K562 (cell line): Measurements from ENCODE around the gene DPH6. TPM values are rescaled to one million over a fixed set of nuclear protein-coding genes. Genes with fewer than 3 reads are reported as not detected.

ENCODE experiments used
- ATAC-seq: fragments of 200-7000 bp; cut with Tn5 transposase; 3 replicates; pipeline ENCODE4 v1.9.1; 2020; ENCODE audit warnings: moderate library complexity
- BruUV-seq: library from RNA; stranded (reverse); fragments of 400-500 nt; replicated peaks from 2 replicates; lab custom pipeline; 2021; lab: Mats Ljungman, UMichigan
- CTCF ChIA-PET: fragments of 300-600 bp; formaldehyde crosslinking; extraction: SDS; loops from one replicate; lab custom pipeline; 2021; ENCODE audit warnings: low intra/inter-chr PET ratio; lab: Yijun Ruan, JAX
- POLR2A ChIA-PET: fragments of 300-600, 350-650 bp; sonication (Branson Sonifier 250); formaldehyde crosslinking; extraction: SDS; loops from one replicate; lab custom pipeline; 2021; ENCODE audit warnings: antibody characterized with exemption, inconsistent platforms; lab: Yijun Ruan, JAX
- DNase-seq, 4 experiments: peaks; one replicate each; pipeline versions ENCODE4 v3.0.0 to v3.0.0-alpha.2; 2011 to 2018; ENCODE audit warnings: low spot score in 3 of 4, mixed read lengths in 3 of 4; ENCODE audit errors: extremely low read depth in 1 of 4
- FAIRE-seq: peaks from 2 replicates; lab custom pipeline; 2011; peaks lifted over from hg19 to GRCh38; lab: Jason Lieb, UNC
- H2AFZ ChIP-seq: 2 replicates; pipeline ENCODE4 v1.6.0; 2011; ENCODE audit warnings: low read depth, low read length, control low read depth, inconsistent platforms
- H3K27ac ChIP-seq: fragments of 200-600 bp; 3 replicates; pipeline ENCODE4 v1.8.0; 2011; ENCODE audit warnings: low read depth, mild to moderate bottlenecking, control low read depth, inconsistent platforms, low read length, moderate library complexity, mixed read lengths; ENCODE audit errors: extremely low read depth
- H3K27me3 ChIP-seq, 2 experiments: fragments of 300-600 bp in 1 of 2; 2 replicates in 1 of 2; 3 replicates in 1 of 2; pipeline versions ENCODE4 v1.6.0 to v1.8.0; 2011; ENCODE audit warnings: inconsistent platforms in 2 of 2, low read length in 2 of 2, mild to moderate bottlenecking in 1 of 2, mixed read lengths in 1 of 2, moderate library complexity in 1 of 2; ENCODE audit not compliant: control insufficient read depth in 2 of 2, insufficient read depth in 2 of 2
- H3K36me3 ChIP-seq: fragments of 300-600 bp; 3 replicates; pipeline ENCODE4 v1.8.0; 2011; ENCODE audit warnings: mild to moderate bottlenecking, low read length, inconsistent platforms; ENCODE audit not compliant: control insufficient read depth, insufficient read depth
- H3K4me1 ChIP-seq, 2 experiments: fragments of 200-600 bp in 1 of 2; replicated peaks in 1 of 2; 2 replicates in 1 of 2; 3 replicates in 1 of 2; pipeline versions ENCODE4 v1.5.1 to v1.8.0; 2011; ENCODE audit warnings: inconsistent platforms in 2 of 2, low read length in 2 of 2, mild to moderate bottlenecking in 1 of 2, mixed read lengths in 1 of 2, moderate library complexity in 1 of 2; ENCODE audit not compliant: control insufficient read depth in 2 of 2, insufficient read depth in 2 of 2
- H3K4me2 ChIP-seq: 2 replicates; pipeline ENCODE4 v1.6.1; 2011; ENCODE audit warnings: low read length, control low read depth, inconsistent platforms, mixed read lengths; ENCODE audit not compliant: insufficient read depth
- H3K4me3 ChIP-seq: fragments of 200-600 bp; sonication (generic), shearing (Covaris generic); 2 replicates; pipeline ENCODE4 v1.5.1; 2016; ENCODE audit warnings: control low read depth, inconsistent platforms
- H3K79me2 ChIP-seq: fragments of 200-600 bp; 3 replicates; pipeline ENCODE4 v1.8.0; 2011; ENCODE audit warnings: low read length, inconsistent platforms; ENCODE audit not compliant: control insufficient read depth, insufficient read depth
- H3K9ac ChIP-seq, 2 experiments: 2 replicates each; pipeline versions ENCODE4 v1.6.0 to v1.6.1; 2011; ENCODE audit warnings: low read depth in 2 of 2, low read length in 2 of 2, control low read depth in 1 of 2, inconsistent platforms in 1 of 2, mild to moderate bottlenecking in 1 of 2, mixed read lengths in 1 of 2; ENCODE audit not compliant: insufficient read depth in 1 of 2
- H3K9me1 ChIP-seq: one replicate; pipeline ENCODE4 v1.6.0; 2011; ENCODE audit warnings: inconsistent platforms, mild to moderate bottlenecking, low read length, moderate library complexity; ENCODE audit not compliant: control insufficient read depth, insufficient read depth
- H3K9me3 ChIP-seq: replicated peaks from 2 replicates; pipeline ENCODE4 v1.5.1; 2011; ENCODE audit warnings: low read depth, low read length, inconsistent platforms; ENCODE audit not compliant: control insufficient read depth, insufficient read depth
- H4K20me1 ChIP-seq: replicated peaks from 2 replicates; pipeline ENCODE4 v1.6.1; 2011; ENCODE audit warnings: low read length, inconsistent platforms, mixed read lengths; ENCODE audit not compliant: control insufficient read depth, insufficient read depth
- CBX1 ChIP-seq: sonication (generic); IDR thresholded peaks from 2 replicates; pipeline ENCODE4 v1.6.1; 2016; ENCODE audit warnings: antibody characterized with exemption, low read depth, mild to moderate bottlenecking
- KAT7 ChIP-seq: sonication (generic); formaldehyde crosslinking; IDR thresholded peaks from 2 replicates; pipeline ENCODE4 v1.8.0; 2022; ENCODE audit warnings: missing genetic modification reagents, mild to moderate bottlenecking, borderline replicate concordance
- MYNN ChIP-seq, 2 experiments: sonication (generic); formaldehyde crosslinking in 1 of 2; IDR thresholded peaks; 2 replicates each; pipeline versions ENCODE4 v1.5.0 to v1.6.1; 2016 to 2020; ENCODE audit warnings: antibody characterized with exemption in 1 of 2, missing genetic modification reagents in 1 of 2
- POLR2H ChIP-seq: IDR thresholded peaks from 2 replicates; pipeline ENCODE4 v1.6.1; 2016; ENCODE audit warnings: missing genetic modification characterization, low read depth, mild to moderate bottlenecking, control low read depth, missing compliant biosample characterization, moderate library complexity
- TEAD1 ChIP-seq, 2 experiments: fragments of 450-650 bp in 1 of 2; sonication (generic) in 1 of 2; formaldehyde crosslinking; IDR thresholded peaks; 2 replicates each; pipeline versions ENCODE4 v1.4.0 to v1.8.0; 2020 to 2022; ENCODE audit warnings: mild to moderate bottlenecking in 2 of 2, missing genetic modification reagents in 1 of 2
- ZNF41 ChIP-seq: fragments of 250-450 bp; sonication (Bioruptor Pico); conservative IDR thresholded peaks from 2 replicates; pipeline ENCODE4 v1.4.0; 2020; ENCODE audit warnings: mild to moderate bottlenecking
- ZNF57 ChIP-seq: fragments of 450-650 bp; formaldehyde crosslinking; IDR thresholded peaks from 2 replicates; pipeline ENCODE4 v1.4.0; 2020; ENCODE audit warnings: mild to moderate bottlenecking, moderate library complexity
- WGBS: fragments of 100-300 bp; shearing (Covaris generic); methylation state at CpG from one replicate; pipeline ENCODE4 v1.1.6; 2016; ENCODE audit warnings: low coverage, mixed read lengths; ENCODE audit not compliant: insufficient coverage; ENCODE audit errors: missing lambda C conversion rate; 5-methylcytosine and 5-hydroxymethylcytosine counted together
- in situ Hi-C: fragments of 300-500 bp; cut with MboI; formaldehyde crosslinking; loops from 4 replicates; pipeline ENCODE4 v1.15.0; 2018; ENCODE audit warnings: inconsistent platforms, mixed read lengths
- intact Hi-C: fragments of 100-400 bp; cut with micrococcal nuclease; formaldehyde crosslinking; loops from 2 replicates; pipeline ENCODE4 v1.14.2; 2022
- polyA plus RNA-seq, 8 experiments: library from polyadenylated mRNA; depleted of rRNA in 4 of 8; stranded (reverse) in 5 of 8; unstranded in 3 of 8; fragments of >200 nt; fragmentation: Nextera tagmentation in 2 of 8; fragmentation: Illumina TruSeq in 1 of 8; extraction: Ambion mirVana in 2 of 8; extraction: Trizol in 1 of 8; gene quantifications; 2 replicates each; pipeline versions ENCODE4 v1.2.1 to v1.2.3, GENCODE V29; 2011 to 2014; ENCODE audit warnings: inconsistent platforms in 1 of 8, missing spikeins in 1 of 8
- total RNA-seq, 7 experiments: library from RNA; depleted of rRNA in 6 of 7; stranded (reverse); fragments of >200 nt in 6 of 7; fragmentation: Illumina TruSeq in 2 of 7; extraction: Trizol in 2 of 7; gene quantifications; 2 replicates each; pipeline versions ENCODE4 v1.2.1 to v1.2.3, GENCODE V29; 2011 to 2021; ENCODE audit warnings: low replicate concordance in 1 of 7

Gene DPH6
- total and polyA plus RNA-seq, 9 of the 15 experiments (the other 6 are each of a cell fraction or from before 2014, with no cell fraction given) = 10.1 to 69.1 (median 18.8) TPM

- no peaks in the 10 kb centered on the region for H3K9me3 ChIP-seq
- ChIA-PET CTCF (interaction anchor here (0.8 to 1.0 kb wide), 2 partner anchors 8 to 1615 kb away, joined by 3 to 6 read pairs; no protein-coding TSS in a partner anchor), POLR2A (interaction anchor here (0.7 kb wide), 1 partner anchor 372 kb away, joined by 3 read pairs; no protein-coding TSS in a partner anchor)
- DNase-seq (no peak), ATAC-seq (no peak), FAIRE-seq (no peak)
- H4K20me1 ChIP-seq = no peaks in the 10 kb centered on the region
- H3K27ac ChIP-seq = no peak overlapping the region
- 18% methylated on average over 1 of the region's 1 CpG for WGBS
- no peaks in the 10 kb centered on the region for H3K9me1 ChIP-seq
- no TSS peak for BruUV-seq
- no peaks in the 10 kb centered on the region for H3K36me3 ChIP-seq
- no peaks in the 10 kb centered on the region for H3K4me1 ChIP-seq
- no peak for TF ChIP-seq CBX1
- TF ChIP-seq MYNN (IDR thresholded peaks at IDR 0.05) = no peak
- TF ChIP-seq MYNN (CRISPR knock-in tag; IDR thresholded peaks at IDR 0.05) = no peak
- TF ChIP-seq KAT7 (CRISPR knock-in tag) = no peak
- TF ChIP-seq ZNF41 (CRISPR knock-in tag) = no peak
- no peak for TF ChIP-seq ZNF57 (CRISPR knock-in tag)
- TF ChIP-seq POLR2H (tag) = 0 out of 2 replicates have a peak, but pooled peaks have one; percentile 12
- no peak for TF ChIP-seq TEAD1 (CRISPR knock-in tag; IDR thresholded peaks at IDR 0.05)
- H3K9ac ChIP-seq = no peak overlapping the region
- no peak overlapping the region for H3K4me2 ChIP-seq
- H2AFZ ChIP-seq = no peak overlapping the region
- no peaks in the 10 kb centered on the region for H3K27me3 ChIP-seq
- H3K4me3 ChIP-seq = no peak overlapping the region
- intact Hi-C loops (loop anchor here (2.0 to 10.0 kb wide), 5 partner anchors 232 to 1616 kb away; no protein-coding TSS in a partner anchor), in situ Hi-C loops (no loop called here)
- H3K79me2 ChIP-seq = no peaks in the 10 kb centered on the region
Measured at GRCh38 chr15:35519052-35519451, 26.9 kb downstream of the DPH6 start.
